Activated CD4-positive, alpha-beta T cell treated with anti-CD3 and anti-CD28 coated beads for 1 hour (primary cell): ENCODE data around the gene PEX12.
"Not testable (repeated sequence)": the region's sequence is repeated elsewhere in the genome, so short reads cannot be mapped to it uniquely, and the experiment has no call there.

ENCODE experiments used
- DNase-seq: peaks from one replicate; pipeline ENCODE4 v3.0.0-alpha.2; 2020

Gene PEX12

DNA sequence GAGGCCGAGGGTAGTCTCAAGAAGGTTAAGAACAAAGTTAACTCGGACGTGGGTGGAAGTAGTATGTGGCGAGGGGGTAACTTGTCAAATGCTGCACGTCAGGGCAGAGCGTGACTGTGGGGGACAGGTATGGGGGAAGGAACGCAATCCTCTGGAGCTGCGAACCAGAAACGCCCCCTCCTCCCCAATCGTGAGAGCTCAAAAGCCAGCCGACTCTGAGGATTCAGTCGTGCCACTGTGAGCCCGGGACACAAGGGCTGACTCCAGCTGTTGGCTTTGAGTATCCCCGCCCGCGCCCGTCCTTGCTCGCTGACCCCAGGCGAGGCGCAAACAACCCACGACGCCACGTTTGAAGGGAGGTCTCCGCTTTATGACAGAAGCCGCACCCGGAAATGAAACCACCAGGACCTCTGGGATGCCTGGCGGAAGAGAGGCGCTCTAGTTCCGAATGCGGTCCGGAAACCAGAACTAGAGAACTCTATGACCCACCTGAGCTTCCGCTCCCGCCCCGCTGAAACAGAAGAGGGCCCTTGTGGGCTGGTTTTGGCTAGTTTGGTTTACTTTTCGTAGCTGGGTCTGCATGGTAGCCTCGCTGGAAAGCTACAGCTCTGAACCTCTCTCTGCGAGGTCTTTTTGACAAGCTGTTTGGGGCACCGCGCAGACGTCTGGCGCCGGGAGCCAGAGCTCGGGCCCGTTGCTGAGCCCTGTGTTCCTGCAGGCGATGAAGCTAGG is at the start of gene PEX12:
PEX12 (minus strand) TSS at position 375 of the 732 bp plus-strand sequence. CDS start 550 bp downstream, outside the sequence.
- peak; percentile 78 for DNase-seq

DNA sequence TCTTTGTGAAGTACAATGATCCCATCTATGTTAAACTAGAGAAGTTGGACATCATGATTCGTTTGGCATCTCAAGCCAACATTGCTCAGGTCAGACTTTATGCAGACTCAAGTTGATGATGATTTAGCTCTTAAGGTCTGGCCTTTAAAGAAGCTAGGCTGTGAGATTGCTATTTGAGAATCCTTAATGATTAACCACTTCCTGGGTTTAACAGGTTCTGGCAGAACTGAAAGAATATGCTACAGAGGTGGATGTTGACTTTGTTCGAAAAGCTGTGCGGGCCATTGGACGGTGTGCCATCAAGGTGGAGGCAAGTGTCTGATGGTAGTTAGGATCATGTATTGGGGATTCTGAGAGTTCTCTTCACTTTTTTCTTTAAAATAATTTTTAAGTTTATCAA is 49.0 kb upstream of the PEX12 start:
- no peak for DNase-seq

DNA sequence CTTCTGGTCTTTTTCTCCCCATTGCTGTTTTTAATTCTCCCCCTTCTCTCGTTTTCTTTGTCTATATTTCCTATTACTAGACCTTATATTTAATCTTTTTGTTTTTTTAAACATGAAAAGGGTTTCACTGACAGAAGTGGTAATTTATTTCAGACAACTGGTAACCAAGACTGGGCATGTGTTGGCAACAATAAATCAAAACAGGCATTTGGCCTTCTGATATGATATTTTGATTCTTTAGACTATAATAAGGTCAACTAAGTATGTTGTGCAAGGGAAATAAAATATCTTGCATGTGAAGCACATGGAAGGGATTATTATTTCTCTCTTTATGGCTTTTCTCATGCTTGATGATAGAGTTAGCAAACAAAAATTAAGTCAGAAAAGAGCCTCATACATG is 43.4 kb upstream of the PEX12 start:
- no peak for DNase-seq

DNA sequence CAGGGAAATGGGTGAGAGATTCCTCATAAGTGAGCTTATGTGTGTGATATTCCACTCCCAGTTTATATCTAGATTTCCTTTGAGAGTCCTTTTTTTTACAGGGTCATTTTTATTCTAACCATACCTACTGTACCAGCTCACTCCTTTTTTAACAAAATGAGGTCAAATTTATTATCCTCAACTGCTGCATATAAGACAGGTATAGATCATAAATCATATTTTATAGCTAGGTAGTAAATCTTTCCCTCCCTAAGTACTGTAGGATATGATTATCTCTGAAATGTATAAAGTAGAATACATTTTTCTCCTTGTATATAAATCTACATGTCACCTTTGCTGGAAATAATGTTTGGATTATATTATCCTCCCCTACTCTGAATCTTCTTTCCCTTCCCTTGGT is 40.3 kb upstream of the PEX12 start:
- DNase-seq = no peak

DNA sequence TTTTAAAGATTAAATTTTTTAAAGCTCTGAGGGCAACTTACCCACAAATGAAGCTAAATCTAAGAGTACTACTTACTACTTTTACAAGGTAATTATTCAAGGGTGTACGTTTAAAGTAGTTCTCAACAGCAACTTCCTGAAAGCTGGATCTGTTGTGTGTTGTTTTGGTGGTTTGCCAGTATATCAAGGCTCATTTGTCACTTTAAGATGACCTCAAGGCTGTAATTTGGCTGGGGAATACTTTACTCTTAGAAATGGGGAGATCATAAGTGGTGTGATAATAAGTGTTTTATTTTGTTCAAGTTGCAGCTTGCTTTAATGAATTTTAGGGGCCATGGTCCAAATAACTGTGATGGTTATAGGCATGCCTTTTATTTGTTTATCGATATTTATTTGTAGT is 39.1 kb upstream of the PEX12 start:
- DNase-seq = no peak

DNA sequence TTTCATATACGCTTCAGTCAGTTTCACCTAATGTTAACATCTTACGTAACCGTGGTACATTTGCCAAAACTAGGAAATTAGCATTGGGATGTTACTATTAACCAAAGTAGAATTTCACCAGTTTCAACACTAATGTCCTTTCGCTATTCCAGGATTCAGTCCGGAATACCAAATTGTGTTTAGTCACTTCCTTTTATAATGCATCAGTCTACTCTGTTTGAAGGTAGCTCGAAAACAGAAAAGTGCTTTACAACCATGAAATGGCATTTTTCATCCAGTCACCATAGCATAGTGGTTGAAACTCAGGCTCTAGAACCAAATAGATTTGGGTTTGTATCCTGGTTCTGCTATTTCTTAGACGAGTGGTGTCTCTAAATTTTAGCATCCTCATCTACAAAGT is 38.2 kb upstream of the PEX12 start:
- no peak for DNase-seq

DNA sequence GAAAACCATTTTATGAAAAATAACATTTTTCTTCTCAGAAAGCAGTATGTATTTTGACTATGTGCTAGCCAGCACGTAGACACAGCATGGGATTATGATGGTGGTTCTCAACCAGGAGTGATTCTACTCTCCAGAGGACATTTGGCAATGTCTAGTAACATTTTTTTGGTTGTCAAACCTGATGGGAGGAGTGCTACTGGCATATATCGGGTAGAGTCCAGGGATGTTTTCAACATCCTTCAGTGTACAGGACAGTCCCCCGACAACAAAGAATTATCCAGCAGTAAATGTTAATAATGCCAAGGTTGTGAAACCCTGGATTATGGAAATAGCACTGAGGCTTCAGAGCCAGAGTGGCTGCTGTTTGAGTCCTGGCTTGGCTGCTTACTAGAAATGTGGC is 36.4 kb upstream of the PEX12 start:
- no peak for DNase-seq

DNA sequence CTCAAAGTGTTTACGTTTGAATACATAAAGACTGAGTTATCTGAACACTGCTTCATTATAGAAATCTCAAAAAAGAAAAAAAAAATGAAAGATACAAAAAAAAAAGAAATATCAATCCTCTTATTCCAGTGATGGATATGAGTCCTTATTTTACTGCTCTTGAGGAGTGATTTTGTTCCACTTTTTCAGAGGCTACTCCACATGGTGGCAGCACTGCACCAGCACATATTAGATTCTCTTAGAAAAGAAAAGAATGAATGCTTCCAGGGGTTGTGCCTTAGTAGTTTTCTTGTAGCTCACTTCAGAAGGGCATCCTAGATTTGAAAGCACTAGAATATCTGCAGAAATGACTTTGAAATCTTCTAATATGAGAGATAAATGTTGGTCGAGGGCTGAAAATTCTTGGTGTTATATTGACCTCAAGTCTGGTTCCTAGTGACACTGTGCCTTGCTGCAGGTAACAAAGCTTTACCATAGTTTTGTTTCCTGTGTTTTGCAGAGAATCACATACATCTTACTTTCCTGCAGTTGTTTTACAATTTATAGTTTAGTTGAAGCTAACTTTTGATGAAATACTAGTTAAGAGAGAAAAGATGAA is 34.7 kb upstream of the PEX12 start:
- no peak for DNase-seq

DNA sequence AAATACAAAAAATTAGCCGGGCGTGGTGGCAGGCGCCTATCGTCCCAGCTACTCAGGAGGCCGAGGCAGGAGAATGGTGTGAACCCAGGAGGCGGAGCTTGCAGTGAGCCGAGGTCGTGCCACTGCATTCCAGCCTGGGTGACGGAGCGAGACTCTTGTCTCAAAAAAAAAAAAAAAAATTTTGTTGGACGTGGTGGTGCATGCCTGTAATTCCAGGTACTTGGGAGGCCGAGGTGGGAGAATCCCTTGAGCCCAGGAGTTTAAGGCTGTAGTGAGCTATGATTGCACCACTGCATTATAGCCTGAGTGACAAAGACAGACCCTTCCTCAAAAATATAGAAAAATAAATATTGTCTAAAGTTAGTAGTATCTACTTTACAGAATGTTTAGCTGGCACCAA is 32.4 kb upstream of the PEX12 start:
- not testable (repeated sequence) for DNase-seq

DNA sequence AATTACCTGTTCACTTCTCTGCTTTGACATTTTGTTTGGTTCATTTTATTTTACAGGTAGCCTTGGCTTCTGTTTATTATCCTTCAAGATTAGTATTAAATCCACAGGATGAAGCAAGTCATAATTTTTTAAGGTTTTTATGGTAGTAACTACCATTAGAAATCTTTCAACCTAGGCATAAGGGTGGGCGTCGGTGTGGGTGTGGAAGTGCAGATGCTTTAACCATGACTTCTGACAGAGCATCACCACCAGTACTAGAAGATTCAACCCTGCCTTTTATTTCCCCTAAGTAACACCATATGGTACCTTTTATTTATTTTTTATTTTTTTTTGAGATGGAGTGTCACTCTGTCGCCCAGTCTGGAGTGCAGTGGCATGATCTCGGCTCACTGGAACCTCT is 31.5 kb upstream of the PEX12 start:
- DNase-seq = no peak

DNA sequence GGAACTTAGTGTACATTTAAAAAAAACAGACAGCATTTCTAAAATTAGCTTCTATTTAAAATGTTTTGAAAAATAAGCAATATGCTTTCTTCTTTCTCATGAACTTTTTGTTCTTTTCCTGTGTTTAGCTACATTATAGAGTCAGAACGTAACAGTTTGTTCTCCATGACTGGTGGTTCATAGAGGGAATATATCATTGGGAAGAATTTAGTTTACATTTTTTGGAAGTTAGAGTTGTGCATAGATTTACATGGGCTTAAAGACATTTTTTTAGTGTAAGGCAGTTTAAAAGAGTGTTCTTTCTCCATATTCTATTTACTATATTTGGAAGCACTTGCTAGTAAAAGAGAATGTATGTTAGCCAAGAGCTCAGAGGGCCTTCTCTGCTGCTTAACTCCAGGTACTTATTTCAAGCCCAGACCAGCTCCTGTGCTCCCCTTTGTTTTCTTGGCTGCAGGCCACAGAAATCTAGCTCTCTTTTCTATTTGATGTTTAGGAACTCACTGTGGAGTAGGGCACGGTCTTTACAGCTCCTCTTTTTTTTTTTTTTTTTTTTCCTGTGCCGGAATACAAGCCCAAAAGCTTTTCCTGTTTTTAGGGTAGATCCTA is 29.0 kb upstream of the PEX12 start:
- DNase-seq = no peak

DNA sequence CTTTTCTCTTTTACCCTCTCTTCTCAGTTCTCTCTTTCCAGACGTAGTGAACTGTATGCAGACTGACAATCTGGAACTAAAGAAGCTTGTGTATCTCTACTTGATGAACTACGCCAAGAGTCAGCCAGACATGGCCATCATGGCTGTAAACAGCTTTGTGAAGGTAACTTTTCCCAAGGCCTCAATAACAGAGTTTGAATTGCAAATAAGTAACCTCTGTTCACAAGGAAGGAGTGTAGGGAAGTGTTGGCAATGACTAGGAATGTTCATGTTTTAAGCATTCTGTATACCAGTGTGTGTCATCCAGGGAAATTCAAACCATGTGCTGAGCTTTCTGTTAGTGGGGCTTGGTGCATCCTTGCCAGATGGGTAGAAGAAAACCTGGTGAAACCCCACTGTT is 27.3 kb upstream of the PEX12 start:
- no peak for DNase-seq

DNA sequence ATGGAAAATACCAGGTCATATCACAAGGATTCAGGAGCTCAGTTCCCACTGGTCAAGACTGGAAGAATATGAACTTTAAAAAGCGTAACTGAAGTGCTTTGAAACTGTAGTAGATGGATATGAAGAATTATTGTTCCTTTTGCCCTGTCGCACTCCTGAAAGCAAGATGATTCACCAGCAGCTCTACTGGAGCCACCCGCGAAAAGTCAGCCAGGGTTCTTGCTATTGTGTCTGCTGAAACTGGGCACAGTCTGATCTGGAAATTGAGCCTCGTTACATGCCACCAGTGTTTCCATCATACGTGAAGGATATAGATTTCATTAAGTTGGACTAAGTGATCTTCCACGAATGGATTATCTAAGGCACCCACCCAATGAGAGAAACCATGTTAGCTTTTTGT is 25.3 kb upstream of the PEX12 start:
- no peak for DNase-seq

DNA sequence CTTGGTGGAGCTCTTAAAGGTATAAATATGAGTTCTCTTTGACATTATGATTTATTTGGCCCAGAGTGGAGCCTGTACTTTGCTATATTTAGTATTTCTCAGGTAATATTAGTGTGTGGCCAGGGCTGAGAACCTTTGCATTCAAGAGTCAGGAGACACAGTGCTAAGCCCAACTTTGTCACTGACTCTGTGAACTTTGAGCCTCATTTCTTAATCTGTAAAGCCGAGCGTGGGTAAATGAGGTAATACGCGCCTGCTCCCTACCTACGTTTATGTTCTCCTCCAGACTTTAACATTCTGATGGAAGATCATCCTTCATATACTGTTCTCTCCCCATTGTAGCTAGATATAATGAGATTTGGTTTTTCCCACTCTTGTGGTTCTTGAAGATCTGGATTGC is 19.2 kb upstream of the PEX12 start:
- no peak for DNase-seq

DNA sequence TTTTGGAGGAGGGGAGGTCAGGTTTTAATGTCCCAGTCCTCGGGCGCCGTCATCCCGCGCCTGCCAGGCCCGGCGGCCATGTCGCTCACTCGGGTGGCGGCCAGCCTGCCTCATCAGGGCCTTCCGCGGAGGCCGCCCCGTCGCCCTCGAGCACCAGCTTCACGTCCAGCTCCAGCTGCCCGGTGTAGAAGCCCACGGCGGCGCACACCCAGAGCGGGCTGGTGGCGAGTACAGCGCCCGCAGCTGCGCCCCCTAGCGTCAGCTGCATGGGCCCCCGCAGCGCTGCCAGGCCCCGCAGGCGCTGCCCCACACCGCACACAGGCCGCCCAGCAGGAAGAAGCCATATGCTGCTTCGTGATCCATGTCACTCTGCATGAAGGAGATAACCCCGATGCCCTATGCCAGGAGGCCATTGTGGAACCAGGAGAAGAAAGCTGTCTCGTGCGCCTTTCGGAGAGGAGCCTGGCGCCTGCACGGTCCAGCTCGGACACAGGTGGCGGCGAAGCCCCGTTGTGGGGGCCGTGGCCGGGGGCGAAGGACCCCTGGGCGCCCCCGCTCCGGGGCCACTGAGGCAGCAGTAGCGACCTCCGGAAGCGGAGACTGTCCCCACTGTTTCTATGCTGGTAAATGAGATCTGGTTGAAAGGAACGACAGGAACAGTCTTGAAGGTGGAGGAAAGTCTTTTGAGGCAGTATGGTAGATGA is 18.3 kb upstream of the PEX12 start:
- DNase-seq = no peak

DNA sequence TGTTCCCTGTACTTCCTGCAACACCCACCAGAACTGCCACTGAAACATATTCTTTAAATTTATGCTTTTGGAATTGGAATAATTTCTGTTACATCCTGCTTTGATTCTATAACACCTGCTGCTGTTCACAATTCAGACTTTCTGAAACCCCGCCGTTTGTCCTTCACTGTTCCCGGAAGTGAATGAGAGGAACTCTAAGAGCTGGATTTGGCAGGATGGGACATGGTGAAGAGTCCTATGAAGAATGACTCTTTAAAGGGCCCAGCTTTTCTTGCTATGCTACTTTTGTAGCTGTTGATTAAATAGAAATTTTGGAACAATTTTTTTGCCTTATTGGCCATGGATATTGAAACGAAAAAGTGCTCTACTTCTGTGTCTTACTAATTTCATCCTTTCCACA is 17.7 kb upstream of the PEX12 start:
- DNase-seq = no peak

DNA sequence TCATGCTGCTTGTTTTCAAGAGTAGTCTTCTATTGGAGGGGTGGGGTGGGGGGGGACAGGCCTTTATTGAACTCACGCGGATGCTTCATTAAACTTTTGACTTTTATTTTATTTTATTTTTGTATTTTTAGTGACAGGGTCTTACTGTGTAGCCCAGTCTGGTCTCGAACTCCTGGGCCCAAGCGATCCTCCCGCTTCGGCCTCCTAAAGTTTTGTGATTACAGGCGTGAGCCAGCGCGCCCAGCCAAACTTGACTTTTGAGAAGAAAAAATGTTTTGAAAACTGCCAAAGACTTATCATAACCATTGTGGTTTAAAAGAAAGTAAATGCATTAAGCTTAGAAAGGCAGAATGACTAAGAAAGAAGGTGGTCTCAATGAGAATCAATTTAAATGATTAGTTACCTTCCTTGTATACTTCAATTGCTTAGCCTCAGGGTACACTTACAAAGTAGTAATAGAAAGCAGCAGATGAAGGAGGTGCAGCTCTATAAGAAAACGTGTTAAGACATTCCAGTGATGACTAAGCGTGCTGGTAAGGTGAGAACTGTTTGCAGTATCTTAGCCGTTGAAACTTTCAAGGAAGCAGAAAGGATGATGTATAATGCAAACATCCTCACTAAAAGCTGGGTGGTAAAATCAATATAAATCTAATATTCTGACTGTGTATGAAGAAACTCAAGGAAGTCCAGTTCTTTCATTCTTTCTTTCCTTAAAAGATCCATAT is 10.0 kb upstream of the PEX12 start:
- DNase-seq = no peak

DNA sequence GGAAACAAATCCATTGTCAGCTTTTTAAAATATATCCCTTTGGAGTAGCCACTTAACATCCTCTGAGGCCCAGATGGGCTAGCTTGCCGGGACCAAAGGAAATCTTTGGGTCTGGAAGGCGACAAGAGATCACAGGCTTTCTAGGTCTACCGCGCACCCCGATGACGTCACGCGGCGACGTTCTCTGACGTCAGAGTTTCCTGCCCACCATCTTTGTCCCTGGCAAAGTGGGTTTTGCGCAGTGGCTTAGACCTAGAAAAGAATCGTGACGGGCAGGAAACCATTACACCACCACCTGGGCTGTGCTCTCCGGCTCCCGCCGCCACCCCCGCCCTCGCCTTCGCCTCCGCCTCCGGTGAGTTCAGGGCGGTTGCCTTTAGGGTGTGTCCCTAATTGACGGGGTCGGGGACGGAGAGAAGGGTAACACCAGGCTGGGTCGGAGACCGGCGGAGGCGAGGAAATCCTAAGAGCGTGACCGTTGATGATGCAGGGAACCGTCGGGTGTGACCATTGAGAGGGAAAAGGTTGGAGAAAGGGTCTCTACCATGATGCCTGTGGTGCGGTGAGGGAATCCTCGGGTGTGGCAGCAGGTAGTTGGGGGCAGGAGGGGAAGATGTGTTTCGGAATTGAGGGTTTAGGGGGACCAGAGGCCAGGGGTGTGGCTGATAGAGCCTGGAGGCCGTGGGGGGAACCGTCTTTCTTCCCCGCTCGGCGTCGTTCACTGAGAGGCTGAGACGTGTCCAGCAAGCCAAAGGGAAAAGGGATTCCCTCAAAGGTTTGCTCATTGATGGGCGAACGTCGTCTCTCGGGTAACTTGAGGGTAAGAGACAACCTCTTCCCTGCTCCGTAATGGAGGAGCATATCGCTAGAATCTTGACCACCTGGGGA is 8.9 kb upstream of the PEX12 start, which contains the start of gene AP2B1:
AP2B1 (plus strand) TSS at position 249 of the 888 bp plus-strand sequence. CDS start 6,709 bp downstream, outside the sequence.
- DNase-seq = peak; percentile 98

DNA sequence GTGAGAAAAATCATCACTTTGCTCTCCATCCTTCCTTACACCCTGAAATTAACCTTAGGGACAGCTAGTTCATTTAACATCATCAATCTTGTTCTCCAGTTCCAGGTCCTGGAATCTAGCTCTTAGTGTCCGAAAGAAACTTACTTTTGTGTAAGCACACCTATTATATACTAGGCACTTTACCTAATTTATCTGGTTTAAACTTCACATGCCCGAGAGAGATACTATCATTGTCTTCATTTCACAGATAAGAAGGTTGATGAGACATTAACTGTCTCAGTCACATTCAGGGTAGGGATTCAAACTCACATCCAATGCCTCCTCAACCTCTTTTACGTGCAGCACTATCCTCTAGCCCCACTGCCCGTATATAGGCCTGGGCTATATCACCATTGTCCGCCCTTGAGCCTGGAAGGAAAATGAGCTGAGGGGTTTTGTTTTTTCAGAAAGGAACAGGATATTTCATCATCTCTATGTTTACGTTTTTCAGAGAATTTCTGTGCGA is 8.2 kb upstream of the PEX12 start:
- DNase-seq = no peak

DNA sequence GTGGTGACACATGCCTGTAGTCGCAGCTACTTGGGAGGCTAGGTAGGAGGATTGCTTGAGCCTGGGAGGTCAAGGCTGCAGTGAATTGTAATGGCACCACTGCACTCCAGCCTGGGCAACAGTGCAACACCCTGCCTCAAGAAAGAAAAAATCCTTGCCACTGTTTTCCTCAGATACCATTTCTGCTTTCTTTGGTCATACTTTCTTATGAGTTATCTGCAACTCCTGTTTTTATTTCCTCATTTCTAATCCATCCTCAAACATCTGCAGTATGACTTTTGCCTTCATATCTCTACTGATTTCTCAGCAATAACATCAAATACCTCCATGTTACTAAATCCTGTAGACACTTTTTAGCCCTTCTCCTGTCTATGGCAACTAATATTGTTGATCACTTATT is 5.7 kb upstream of the PEX12 start:
- DNase-seq = no peak

DNA sequence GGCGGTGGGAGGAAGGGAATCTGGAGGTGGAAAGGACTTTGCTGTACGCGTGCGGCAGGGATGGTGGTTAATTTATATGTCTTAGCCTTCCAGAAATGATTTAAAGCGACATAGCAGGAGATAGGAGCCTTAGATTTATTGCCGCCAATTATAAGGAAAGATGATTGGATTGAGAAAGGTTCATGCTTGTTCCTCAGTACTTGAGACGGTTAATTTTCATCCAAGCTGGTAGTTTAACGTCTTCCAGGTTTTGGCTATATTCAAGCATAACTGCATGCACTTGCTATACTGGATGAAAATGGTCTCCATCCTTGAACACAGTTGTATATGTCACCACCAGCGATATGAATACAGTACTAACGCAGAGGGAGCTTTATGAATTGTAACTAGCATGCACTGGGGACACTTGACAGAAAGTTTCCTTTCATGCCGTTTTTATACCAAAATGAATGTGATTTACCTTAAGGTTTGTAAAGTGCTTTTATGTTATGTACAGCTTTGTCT is 610 bp upstream of the PEX12 start:
- DNase-seq = no peak

DNA sequence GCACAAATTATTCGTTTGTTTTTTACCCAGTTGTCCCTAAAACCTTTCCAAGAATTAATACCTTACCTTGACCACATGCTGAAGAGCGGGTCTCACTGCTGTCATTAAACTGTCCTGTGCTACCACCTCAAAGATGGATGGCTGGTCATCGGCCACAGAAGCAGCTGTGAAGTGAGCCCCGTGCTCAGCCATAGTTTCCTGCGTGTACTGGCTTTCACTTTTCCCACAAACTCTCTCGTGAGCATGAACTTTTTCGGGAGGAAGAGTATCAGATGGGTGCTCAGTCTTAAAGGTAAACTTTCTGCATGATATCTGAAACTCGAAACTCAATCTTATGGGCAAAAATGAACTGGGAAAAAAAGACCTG is 558 bp downstream of the PEX12 start:
- no peak for DNase-seq
